Measurements from ENCODE around the gene WFDC8.

DNA sequence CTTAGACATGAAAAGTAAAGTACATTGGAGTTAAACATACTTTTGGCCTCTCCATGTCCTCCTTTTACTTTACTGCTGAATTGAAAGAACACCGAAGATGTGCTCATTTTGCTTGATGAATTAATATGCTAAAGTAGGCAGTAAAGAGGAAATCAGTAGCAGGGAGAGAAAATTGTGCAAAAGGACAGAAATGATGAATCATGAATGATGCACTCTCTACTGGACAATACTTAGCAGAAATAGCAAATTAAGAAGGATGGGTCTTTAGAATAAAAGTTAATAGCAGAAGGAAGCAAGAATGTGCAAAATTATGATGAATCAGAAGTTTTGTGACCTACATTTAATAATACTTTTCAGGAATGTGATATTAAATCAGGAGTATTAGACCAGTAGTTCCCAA is 55.3 kb downstream of the WFDC8 start:
- no peak for TF ChIP-seq NPAS2 (CRISPR knock-in tag; IDR thresholded peaks at IDR 0.05; ENCODE audit: borderline replicate concordance)
- no peak for TF ChIP-seq ZNF382 (CRISPR knock-in tag; IDR thresholded peaks at IDR 0.05; ENCODE audit: borderline replicate concordance)
- TF ChIP-seq CTCF (CRISPR knock-in tag; IDR thresholded peaks at IDR 0.05): no peak
- TF ChIP-seq DBP (CRISPR knock-in tag; IDR thresholded peaks at IDR 0.05; ENCODE audit: not compliant biosample characterization): no peak
- TF ChIP-seq JARID2 (CRISPR knock-in tag; IDR thresholded peaks at IDR 0.05; ENCODE audit: insufficient replicate concordance): no peak
- TF ChIP-seq, protein P1, sequence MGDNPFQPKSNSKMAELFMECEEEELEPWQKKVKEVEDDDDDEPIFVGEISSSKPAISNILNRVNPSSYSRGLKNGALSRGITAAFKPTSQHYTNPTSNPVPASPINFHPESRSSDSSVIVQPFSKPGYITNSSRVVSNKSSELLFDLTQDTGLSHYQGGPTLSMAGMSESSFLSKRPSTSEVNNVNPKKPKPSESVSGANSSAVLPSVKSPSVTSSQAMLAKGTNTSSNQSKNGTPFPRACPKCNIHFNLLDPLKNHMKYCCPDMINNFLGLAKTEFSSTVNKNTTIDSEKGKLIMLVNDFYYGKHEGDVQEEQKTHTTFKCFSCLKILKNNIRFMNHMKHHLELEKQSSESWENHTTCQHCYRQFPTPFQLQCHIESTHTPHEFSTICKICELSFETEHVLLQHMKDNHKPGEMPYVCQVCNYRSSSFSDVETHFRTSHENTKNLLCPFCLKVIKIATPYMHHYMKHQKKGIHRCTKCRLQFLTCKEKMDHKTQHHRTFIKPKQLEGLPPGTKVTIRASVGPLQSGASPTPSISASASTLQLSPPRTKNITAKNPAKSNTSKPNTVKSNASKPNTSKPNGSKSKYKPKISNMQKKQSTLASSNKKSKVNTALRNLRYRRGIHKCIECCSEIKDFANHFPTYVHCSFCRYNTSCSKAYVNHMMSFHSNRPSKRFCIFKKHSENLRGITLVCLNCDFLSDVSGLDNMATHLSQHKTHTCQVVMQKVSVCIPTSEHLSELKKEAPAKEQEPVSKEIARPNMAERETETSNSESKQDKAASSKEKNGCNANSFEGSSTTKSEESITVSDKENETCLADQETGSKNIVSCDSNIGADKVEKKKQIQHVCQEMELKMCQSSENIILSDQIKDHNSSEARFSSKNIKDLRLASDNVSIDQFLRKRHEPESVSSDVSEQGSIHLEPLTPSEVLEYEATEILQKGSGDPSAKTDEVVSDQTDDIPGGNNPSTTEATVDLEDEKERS (CRISPR knock-in tag; IDR thresholded peaks at IDR 0.05): no peak
- TF ChIP-seq TBP (CRISPR knock-in tag; IDR thresholded peaks at IDR 0.05): no peak
- no peak for TF ChIP-seq CENPX (CRISPR knock-in tag; IDR thresholded peaks at IDR 0.05)
